KG1 (cell line): Measurements from ENCODE around the gene CLIC5.

Experiments used
- DNase-seq: peaks from one replicate; lab custom pipeline; 2025; lab: John Stamatoyannopoulos, UW

CLIC5 gene

DNA sequence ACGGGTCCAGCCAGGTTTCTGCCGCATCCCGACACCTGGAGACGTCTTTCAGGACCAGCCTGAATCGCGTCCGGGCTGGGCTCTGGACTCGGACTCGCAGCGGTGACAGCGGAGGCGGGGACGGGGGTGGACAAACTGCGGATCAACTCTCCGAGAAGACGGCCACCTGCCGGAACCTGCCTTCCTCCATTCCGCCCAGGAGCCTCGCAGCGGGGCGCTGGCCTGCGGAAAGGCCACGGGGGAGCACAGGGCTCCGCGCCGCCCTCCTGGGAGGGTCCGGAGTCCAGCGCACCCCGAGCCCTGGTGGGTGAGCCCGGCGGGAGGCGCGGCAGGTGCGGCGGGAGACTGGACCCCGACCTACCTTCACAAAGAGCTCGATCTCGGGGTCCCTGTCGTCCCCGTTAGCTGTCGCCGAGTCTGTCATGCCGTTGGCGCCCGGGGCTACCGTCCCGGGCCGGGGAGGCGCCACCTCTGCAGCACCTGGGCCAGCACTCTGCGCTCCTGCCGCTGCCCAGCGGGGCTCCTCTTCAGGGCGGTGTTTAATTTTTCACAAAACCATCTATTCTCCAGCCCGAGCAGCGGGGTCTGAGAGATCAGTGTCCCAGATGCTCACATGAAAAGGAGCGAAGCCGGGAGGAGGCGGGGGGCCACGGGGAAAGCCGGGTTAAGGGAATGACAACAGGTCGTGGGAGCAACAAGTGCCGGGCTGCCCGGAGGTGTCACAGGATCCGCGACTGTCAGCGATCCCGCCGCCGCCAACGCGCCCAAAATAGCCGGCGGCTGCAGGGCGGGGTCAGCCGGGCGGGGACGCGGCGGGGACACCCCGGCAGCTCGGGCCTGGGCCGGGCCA lies at the start of gene CLIC5:
Gene CLIC5 (minus strand): TSS at position 742 of the 850 bp plus-strand sequence. CDS start 318 bp downstream, at position 424.
- DNase-seq: no peak

DNA sequence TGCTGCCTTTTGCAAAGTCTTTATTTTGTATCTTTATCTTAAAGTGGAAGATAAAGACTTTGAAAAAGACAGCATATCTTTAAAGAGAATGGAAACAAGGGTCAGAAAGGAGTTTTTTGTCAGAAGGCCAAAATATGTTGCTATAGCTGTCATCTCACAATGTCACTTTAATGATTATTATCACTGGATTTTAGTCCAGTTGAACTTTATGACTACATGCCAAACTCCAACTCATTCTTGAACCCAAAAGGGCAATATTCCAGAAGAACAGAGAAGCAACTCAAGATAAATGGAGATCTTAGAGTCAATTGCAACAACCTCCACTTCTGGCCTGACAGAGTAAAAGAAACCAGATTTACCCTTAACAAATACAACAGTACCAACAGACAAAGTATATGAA lies 47.3 kb upstream of the CLIC5 start:
- DNase-seq: no peak

DNA sequence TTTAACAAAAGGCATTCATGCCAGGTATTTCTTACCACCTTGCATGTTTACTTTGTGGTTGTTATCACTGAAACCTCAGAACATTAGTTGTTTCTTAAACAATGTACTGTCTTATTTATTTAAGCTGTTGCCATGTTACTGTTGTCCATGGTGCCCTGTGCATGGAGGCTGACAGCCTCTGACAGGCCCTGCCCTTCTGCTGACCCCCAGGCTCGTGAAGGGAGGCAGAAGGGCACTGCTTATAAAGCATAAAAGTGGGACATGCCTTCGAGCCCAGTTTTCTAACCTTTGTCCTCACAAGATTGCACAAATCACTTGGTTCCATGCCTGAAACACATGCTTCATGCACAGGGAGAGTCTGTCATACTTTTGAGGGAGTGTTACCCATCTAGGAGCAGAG lies 46.7 kb upstream of the CLIC5 start:
- no peak for DNase-seq

DNA sequence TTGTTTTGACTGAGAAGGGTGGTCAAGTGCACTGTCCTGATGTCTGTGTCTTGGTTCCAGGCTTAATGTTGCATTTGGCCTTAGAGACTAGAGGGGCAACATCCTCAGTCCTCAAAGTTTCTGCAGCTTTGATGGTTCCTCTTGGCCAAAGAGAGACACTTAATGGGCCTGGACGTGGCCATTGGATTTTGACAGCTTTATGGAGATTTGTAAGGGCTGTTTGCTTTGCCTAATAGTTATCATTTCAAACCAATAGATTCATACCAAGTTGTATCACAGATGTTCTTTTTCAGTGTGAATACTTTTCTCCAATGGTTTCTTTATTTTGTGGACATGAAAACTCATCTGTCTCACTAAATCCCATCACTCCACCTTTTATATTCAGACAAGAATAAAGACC lies 45.8 kb upstream of the CLIC5 start:
- DNase-seq: no peak

DNA sequence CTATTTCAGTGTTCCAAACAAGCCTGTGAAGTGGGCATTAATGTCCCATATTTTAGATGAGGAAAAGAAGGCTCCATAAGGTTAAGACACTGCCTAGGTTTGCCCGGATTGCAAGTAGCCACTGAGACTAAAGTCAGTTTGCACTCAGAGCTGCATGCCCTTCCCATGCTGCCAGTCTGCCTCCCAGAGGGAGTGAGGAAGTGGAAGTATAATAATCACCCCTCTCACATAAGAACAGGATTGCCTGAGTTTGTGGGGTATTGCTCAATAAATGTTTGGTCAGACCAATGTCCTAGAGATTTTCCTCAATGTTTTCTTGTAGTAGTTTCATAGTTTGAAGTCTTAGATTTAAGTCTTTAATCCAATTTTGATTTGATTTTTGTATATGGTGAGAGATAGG lies 43.9 kb upstream of the CLIC5 start:
- no peak for DNase-seq

DNA sequence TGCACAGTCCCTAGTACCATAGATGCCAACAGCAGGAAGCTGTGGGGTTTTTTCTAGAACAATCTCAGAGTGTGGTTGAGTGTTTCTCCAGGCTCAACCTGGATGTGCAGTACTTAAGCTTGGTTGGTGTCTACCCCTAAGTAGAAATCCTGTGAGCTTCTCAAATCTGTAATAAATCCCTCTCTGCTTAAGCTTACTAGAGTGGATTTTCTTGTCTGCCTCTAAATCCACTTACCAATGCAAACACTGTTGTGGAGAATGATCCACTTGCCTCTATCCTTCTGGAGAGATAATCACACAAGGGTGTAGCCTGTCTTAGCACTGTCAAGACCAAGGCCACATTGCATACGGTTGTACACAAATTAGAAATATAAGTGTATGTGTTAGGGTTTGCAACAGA lies 43.3 kb upstream of the CLIC5 start:
- no peak for DNase-seq

DNA sequence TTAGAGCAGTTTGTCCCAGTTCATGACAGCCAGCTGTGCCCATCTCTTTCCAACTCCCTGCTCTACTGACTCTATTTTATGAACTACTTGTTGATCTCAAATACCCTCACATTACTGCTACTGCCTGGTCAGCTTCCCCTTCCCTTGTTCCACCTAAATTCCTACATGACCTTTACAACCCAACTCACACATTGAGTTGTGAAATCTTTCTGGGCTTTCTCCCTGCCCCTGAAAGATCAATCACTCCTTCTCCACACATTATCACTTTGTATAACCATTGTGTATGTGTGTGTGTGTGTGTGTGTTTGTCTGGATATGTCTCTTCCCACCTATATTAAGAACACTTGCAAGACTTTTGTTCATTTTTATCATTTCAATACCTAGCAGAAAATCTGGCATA lies 42.1 kb upstream of the CLIC5 start:
- DNase-seq: no peak

DNA sequence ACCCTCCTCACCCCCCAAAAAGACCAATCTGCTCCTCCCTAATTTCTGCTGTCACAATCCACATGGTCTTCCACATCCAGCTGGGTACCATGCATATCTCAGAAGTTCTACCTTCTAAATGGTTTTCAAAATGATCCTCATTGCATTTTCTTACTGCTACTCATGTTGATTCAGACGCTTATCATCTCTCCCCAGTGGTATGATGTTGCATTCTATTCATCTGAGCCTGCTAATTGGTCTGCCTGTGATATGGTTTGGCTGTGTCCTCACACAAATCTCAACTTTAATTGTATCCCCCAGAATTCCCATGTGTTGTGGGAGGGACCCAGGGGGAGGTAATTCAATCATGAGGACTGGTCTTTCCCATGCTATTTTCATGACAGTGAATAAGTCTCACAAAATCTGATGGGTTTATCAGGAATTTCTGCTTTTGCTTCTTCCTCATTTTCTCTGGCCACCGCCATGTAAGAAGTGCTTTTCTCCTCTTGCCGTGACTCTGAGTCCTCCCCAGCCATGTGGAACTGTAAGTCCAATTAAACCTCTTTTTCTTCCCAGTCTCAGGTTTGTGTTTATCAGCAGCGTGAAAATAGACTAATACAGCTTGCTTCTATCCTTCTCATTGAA lies 41.4 kb upstream of the CLIC5 start:
- no peak for DNase-seq

DNA sequence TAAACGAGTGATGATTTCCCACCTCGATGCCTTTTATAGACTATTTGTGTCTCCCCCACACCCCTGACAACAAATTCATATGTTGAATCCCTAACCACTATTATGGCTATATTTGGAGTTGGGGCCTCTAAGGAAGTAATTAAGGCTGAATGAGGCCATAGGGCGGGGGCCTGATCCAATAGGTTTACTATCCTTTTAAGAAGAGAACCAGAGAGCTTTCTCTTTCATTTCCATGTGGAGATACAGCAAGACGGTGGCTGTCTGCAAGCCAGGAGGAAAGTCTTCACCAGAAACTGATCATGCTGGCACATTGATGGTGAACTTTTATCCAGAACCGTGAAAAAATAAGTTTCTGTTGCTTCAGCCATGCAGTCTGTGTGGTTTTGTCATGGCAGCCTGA lies 38.9 kb upstream of the CLIC5 start:
- no peak for DNase-seq

DNA sequence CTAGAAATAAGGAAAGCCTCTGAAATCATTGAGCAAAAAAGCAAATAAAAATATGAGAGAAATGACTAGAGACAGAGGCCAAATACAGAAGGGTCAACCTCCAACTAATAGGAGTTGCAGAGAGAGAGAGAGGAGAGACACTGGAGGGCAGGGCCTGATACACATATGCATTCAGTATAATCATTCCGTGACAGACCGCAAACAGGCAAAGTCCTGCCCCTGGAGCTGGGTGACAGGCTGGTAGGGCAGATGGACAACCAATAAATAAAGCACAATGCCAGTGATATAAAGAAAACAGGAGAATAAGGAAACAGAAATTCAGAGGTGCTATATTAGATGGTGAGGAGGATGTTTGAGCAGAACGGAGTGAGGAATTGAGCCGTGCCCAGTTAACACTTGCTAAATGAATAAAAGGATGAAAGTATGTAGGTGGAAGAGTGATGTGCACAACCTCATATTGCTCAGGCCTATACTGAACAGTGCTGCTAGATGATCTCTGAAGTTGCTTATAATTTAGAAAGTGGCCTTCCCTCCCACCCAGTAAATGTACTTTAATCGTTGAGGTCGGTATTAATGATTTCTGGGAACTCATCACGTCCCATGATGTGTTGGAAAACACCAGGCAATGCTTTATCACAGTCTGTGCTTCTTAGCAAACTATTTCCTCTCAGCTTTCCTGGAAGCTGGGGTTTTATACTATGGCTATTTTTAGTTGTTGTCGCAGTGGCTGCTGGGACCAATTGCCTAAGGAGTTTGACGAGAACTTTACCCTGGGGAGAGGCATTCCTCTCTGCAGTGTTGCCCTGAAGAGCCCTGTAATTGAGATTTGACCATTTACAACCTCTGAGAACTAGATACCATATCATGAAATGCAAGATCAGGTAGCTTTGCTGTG lies 37.6 kb upstream of the CLIC5 start:
- DNase-seq: no peak

DNA sequence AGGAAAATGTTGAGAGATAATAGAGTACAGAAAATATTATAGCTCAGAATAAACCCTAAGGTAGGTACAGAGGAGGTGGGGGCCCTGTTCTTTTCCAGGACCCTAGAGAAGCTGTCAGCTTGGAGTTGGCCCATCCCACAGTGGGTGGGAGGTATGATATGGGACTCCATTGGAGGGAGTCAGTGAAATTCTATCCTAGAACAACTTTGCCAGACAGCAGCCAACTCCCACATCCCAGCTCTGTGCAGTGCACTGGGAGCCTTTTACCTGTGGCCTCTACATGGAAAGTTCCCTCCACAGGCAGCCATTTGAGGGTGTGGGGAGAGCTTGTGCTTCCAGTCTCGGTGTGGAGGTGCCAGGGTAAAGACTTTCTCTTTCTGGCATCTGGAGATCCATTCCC lies 36.8 kb upstream of the CLIC5 start:
- no peak for DNase-seq

DNA sequence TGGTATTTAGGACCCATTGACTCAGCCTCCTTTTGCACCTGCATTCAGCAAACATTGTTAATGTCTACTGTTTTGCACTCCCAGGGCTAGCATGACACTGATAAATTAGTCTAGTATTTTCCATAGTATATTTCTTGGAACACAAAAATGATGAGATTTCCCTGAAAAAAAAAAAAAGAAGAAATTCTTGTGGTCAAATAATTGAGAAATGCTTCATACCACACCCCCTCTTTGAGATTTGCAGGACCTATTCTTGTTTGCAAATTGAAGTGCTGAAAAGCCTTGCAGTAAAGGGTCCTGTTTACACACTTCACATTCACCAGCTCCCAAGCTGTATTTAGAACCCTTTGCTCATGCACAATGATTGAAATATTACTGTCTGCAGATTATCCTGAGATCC lies 36.3 kb upstream of the CLIC5 start:
- no peak for DNase-seq

DNA sequence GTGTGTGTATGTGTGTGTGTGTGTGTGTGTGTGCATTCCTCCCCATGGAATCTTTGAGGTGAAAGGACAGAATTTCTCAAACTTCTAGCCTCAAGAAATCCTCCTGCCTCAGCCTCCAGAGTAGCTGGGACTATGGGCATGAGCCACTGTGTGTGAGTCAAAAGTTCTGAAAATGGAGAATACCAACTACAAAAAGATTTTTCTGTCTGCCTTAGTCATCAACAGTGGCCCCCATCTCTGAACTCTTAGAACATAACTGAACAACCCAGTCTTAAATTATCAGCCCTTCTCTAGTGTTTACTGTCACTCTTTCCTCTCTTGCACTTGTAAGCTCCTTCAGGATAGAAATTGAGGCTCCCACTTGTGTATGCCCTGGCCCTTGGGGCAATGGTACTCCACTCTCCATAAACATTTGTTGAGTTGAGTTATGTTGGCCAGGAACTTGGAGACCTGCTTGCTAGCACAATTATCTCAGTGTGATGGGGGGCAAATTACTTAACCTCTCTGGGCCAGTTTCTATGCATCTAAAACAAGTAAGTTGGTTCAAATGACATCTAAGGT lies 35.3 kb upstream of the CLIC5 start:
- DNase-seq: no peak

DNA sequence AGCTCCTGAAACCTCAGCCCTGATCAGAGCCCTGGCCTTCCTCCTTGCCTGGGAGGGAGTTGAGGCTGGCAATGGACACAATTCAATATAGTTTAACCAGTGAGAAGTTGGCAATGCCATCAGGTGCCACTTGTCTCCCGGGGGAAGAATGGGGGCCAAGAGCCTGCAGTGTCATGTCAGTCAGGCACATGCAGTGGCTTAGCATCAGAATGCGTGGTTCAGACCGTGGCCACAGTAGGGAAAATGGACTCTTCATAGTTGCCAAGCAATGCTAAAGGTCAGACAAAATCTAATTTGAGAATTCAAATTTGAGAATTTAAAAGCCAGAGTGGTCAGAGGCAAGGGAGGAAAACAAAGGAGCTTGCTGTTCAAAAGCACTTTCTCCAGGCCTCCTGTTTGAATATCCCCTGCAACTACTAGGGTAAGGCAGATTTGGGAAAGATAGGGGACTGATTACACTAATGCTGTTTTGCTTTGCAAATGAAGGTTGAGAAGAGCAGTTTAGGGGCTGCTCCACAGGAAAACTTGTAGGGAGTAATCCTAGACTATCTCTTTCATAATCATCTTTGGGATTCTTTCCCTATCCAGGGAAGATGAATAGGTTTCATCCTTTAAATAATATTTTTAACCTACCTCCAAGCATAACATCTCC lies 33.1 kb upstream of the CLIC5 start:
- DNase-seq: no peak

DNA sequence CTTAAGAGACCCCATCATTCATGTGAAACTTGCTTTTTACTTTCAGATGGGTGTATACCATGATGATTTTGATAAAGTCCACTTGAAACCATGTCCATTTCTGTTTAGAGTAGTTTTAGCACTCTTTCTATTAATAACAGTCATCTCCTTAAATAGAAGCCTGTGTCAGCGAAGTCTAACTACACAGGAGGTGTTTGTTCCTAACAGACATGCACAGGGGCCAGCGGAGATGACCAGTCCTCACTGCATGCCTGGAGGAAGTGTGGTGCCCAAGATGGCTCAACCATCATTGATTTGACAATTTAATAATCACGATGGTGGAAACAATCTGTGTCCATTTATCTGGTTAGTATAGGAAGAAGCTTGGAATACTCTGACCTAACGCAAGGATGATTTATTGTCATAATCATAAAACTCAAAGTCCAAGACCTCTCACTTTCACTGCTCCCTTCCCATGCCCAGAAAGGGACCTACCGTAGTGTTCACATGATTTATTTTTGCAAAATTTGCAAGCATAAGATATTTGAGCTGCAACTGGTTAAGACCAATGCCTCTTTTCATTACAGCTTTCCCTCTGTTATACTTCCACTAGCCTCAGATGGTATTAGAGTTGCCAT lies 31.0 kb upstream of the CLIC5 start:
- no peak for DNase-seq

DNA sequence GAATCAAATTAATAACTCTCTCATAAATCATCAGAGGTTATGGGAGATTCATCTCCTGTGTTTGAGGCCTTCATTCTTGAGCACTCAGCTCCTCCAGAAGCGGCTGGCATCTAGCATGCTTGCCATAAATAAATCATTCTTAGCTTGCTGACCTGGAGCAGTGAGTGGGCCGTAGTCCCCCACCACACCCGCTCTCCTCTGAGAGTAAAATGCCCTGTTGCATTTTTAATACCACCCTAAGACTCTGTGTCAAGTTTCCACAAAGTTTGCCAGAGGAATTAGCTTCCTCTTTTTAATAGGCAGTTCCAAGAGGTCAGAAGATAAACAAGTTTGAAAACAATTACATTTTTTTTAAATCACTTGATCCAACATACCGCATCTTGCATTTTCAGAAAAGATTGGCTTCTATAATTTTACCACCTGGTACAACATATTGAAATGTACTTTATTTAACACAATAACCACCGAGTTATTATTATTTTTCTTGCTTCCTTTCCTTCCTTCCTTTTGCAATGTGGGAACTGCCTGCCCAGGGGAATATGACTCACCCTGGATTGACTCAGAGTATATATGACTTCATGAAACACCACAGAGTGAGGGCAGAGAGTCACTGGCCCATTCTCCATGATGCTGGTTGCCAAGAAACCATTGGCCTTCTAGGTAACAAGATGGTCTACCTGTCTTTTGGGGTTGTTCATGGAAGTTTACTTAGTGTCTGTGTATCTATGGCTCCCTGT lies 29.4 kb upstream of the CLIC5 start:
- DNase-seq: no peak

DNA sequence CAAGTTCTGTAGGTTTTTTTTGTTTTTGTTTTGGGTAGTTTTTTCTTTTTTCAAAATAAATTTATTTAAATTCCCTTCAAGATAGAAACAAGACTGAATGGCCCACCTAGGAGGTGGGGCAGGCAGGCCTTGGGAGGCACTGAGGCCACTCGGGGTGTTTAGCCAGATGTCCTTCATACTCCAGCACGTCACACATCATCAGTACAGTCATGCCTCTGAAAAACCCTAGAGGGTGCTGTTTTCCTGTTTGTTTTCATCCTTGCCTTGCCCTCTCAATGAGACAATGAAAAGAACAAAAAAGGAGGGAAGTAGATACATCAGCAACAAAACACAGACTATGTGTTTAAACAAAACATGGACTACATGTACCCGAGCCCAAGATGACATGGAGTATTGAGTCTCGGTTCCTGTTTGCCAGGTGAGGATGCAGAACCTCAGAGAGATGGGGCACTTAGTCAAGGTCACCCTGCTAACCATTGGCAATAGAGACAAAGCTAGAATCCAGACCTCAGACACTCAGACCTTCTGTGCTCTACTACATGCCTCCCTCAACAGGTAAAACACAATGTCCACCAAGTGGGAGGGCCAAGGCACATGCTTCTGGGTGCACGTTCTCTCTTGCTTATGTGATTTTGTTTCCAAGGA lies 26.8 kb upstream of the CLIC5 start:
- DNase-seq: no peak

DNA sequence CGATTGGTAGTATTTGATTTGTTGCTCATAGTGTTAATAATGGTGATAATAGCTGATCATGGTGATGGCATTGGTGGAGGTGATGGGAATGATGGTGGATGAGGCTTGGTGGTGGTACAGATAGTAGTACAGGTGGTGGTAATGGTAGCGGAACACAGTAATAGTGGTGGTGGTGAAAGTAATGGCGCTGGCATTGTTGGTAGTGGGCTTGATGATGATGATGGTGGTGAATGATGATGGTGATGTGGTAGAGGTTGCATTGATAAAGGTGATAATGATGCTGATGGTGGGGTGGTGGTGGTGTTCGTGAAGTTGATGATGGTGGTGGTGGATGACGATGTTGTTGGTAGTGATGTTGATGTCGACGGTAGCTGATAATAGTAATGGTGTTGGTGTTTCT lies 24.6 kb upstream of the CLIC5 start:
- DNase-seq: no peak

DNA sequence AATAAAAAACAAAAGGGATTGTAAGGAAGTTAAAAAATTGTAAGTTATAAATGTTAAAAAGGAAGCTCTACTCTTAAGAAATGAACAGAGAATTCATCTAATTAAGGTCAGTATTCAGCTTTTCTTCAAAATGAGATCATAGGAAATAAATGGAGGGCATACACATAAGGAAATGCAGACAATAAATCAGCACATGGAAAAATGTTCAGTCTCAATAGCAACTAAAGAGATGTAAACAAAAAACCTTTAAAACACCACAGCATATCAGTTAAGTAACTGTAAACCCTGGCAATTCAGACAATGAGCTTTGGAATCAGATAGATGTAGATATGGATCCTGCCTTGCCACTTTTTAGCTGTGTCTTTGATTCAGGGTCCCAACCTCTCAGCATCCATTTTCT lies 24.0 kb upstream of the CLIC5 start:
- no peak for DNase-seq

DNA sequence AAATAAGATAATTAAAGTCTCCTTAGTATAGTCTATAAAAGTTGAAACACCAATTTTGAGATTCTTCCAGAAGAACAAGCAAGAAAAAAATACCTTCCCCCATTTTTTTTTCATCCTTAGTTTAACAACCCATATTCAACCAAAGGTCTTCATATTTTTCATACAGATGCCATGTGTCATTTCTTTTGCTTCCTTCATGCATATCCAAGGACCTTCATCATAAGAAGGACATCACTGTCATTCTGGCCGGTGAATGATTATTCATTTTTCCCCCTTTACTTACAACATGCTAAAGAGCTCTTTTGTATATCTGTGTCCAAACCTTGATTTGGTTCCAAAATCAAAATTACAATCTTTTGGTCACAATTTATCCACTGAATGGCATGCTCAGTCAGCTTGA lies 21.3 kb upstream of the CLIC5 start:
- no peak for DNase-seq
